HEK293 (cell line): ENCODE results near the gene RFTN1.

Source experiments
- CTCF ChIA-PET: fragments of 350-600 bp; formaldehyde crosslinking; extraction: SDS; loops from one replicate; lab custom pipeline; 2021; ENCODE audit warnings: antibody characterized with exemption; lab: Yijun Ruan, JAX
- POLR2A ChIA-PET: fragments of 300-600 bp; formaldehyde crosslinking; extraction: SDS; loops from one replicate; lab custom pipeline; 2020; ENCODE audit warnings: antibody characterized with exemption, inconsistent platforms; lab: Yijun Ruan, JAX
- H3K27ac ChIP-seq: fragments of 200-500 bp; sonication (Bioruptor generic); 2 replicates; pipeline ENCODE4 v1.5.1; 2014; ENCODE audit warnings: low read depth, low read length, control low read depth, inconsistent platforms; ENCODE audit errors: extremely low read depth
- H3K36me3 ChIP-seq, 2 experiments: fragments of 200-500 bp in 1 of 2; sonication (Bioruptor generic) in 1 of 2; 1 replicate in 1 of 2; 2 replicates in 1 of 2; pipeline ENCODE4 v1.5.1; 2014 to 2017; ENCODE audit warnings: inconsistent platforms in 2 of 2, low read length in 2 of 2; ENCODE audit not compliant: control insufficient read depth in 2 of 2, insufficient read depth in 1 of 2
- H3K4me1 ChIP-seq: fragments of 200-500 bp; sonication (Bioruptor generic); 2 replicates; pipeline ENCODE4 v1.5.1; 2014; ENCODE audit warnings: mild to moderate bottlenecking, low read length, inconsistent platforms; ENCODE audit not compliant: control insufficient read depth, insufficient read depth
- H3K4me3 ChIP-seq: 2 replicates; pipeline ENCODE4 v1.5.1; 2011; ENCODE audit warnings: low read depth, mild to moderate bottlenecking, control low read depth, low read length, moderate library complexity
- H3K9me3 ChIP-seq: fragments of 200-500 bp; sonication (Bioruptor generic); 2 replicates; pipeline ENCODE4 v1.5.1; 2014; ENCODE audit warnings: low read depth, low read length, inconsistent platforms; ENCODE audit not compliant: control insufficient read depth, insufficient read depth
- BCL6B ChIP-seq: fragments of 450-650 bp; formaldehyde crosslinking; IDR thresholded peaks from 2 replicates; pipeline ENCODE4 v1.5.1; 2017; ENCODE audit warnings: missing biosample characterization, missing genetic modification characterization
- FEZF1 ChIP-seq: fragments of 450-650 bp; formaldehyde crosslinking; IDR thresholded peaks from 2 replicates; pipeline ENCODE4 v1.5.1; 2016; ENCODE audit warnings: missing biosample characterization, missing genetic modification characterization
- INSM2 ChIP-seq: fragments of 450-650 bp; formaldehyde crosslinking; IDR thresholded peaks from 2 replicates; pipeline ENCODE4 v1.5.1; 2016; ENCODE audit warnings: missing biosample characterization, missing genetic modification characterization
- KLF10 ChIP-seq: fragments of 450-650 bp; IDR thresholded peaks from 2 replicates; pipeline ENCODE4 v1.5.1; 2018; ENCODE audit warnings: missing biosample characterization, mild to moderate bottlenecking, missing genetic modification characterization
- OSR2 ChIP-seq: fragments of 450-650 bp; formaldehyde crosslinking; IDR thresholded peaks from 2 replicates; pipeline ENCODE4 v1.5.1; 2016; ENCODE audit warnings: missing biosample characterization, missing genetic modification characterization
- PRDM2 ChIP-seq: fragments of 450-650 bp; formaldehyde crosslinking; IDR thresholded peaks from 2 replicates; pipeline ENCODE4 v1.5.1; 2016; ENCODE audit warnings: missing biosample characterization, missing genetic modification characterization, borderline replicate concordance
- YY1 ChIP-seq: fragments of 450-650 bp; formaldehyde crosslinking; IDR thresholded peaks from 2 replicates; pipeline ENCODE4 v1.5.1; 2018; ENCODE audit warnings: missing biosample characterization, missing genetic modification characterization
- ZBTB1 ChIP-seq: fragments of 450-650 bp; formaldehyde crosslinking; IDR thresholded peaks from 2 replicates; pipeline ENCODE4 v1.5.1; 2016; ENCODE audit warnings: missing biosample characterization, missing genetic modification characterization
- ZBTB20 ChIP-seq: fragments of 450-650 bp; formaldehyde crosslinking; IDR thresholded peaks from 2 replicates; pipeline ENCODE4 v1.5.1; 2016; ENCODE audit warnings: missing biosample characterization, missing genetic modification characterization
- ZBTB26 ChIP-seq: fragments of 450-650 bp; formaldehyde crosslinking; optimal IDR thresholded peaks from 2 replicates; pipeline ENCODE3; 2016; ENCODE audit warnings: missing biosample characterization, mild to moderate bottlenecking, missing genetic modification characterization
- ZFP37 ChIP-seq: fragments of 450-650 bp; formaldehyde crosslinking; IDR thresholded peaks from 2 replicates; pipeline ENCODE4 v1.5.1; 2016; ENCODE audit warnings: missing biosample characterization, missing genetic modification characterization
- ZNF140 ChIP-seq: fragments of 450-650 bp; formaldehyde crosslinking; IDR thresholded peaks from 2 replicates; pipeline ENCODE4 v1.5.1; 2016; ENCODE audit warnings: missing biosample characterization, missing genetic modification characterization
- ZNF157 ChIP-seq: fragments of 450-650 bp; formaldehyde crosslinking; IDR thresholded peaks from 2 replicates; pipeline ENCODE4 v1.5.1; 2016; ENCODE audit warnings: missing biosample characterization, missing genetic modification characterization
- ZNF174 ChIP-seq: fragments of 450-650 bp; formaldehyde crosslinking; IDR thresholded peaks from 2 replicates; pipeline ENCODE4 v1.5.0; 2017; ENCODE audit warnings: missing biosample characterization, mild to moderate bottlenecking, missing genetic modification characterization
- ZNF202 ChIP-seq: fragments of 450-650 bp; formaldehyde crosslinking; IDR thresholded peaks from 2 replicates; pipeline ENCODE4 v1.5.1; 2016; ENCODE audit warnings: missing biosample characterization, missing genetic modification characterization, borderline replicate concordance
- ZNF214 ChIP-seq: fragments of 450-650 bp; formaldehyde crosslinking; IDR thresholded peaks from 2 replicates; pipeline ENCODE4 v1.5.1; 2017; ENCODE audit warnings: missing biosample characterization, mild to moderate bottlenecking, missing genetic modification characterization, borderline replicate concordance
- ZNF239 ChIP-seq: fragments of 450-650 bp; formaldehyde crosslinking; IDR thresholded peaks from 2 replicates; pipeline ENCODE4 v1.5.1; 2016; ENCODE audit warnings: missing biosample characterization, missing genetic modification characterization
- ZNF248 ChIP-seq: fragments of 450-650 bp; formaldehyde crosslinking; IDR thresholded peaks from 2 replicates; pipeline ENCODE4 v1.5.1; 2017; ENCODE audit warnings: missing biosample characterization, missing genetic modification characterization
- ZNF404 ChIP-seq: fragments of 450-650 bp; formaldehyde crosslinking; IDR thresholded peaks from 2 replicates; pipeline ENCODE4 v1.5.1; 2017; ENCODE audit warnings: missing biosample characterization, missing genetic modification characterization
- ZNF473 ChIP-seq: fragments of 450-650 bp; formaldehyde crosslinking; IDR thresholded peaks from 2 replicates; pipeline ENCODE4 v1.5.1; 2017; ENCODE audit warnings: missing biosample characterization, missing genetic modification characterization
- ZNF521 ChIP-seq: fragments of 450-650 bp; formaldehyde crosslinking; IDR thresholded peaks from 2 replicates; pipeline ENCODE4 v1.5.1; 2017; ENCODE audit warnings: missing biosample characterization, mild to moderate bottlenecking, missing genetic modification characterization
- ZNF558 ChIP-seq: fragments of 450-650 bp; formaldehyde crosslinking; IDR thresholded peaks from 2 replicates; pipeline ENCODE4 v1.5.1; 2016; ENCODE audit warnings: missing biosample characterization, missing genetic modification characterization
- ZNF560 ChIP-seq: fragments of 450-650 bp; formaldehyde crosslinking; IDR thresholded peaks from 2 replicates; pipeline ENCODE4 v1.5.1; 2017; ENCODE audit warnings: missing biosample characterization, missing genetic modification characterization, borderline replicate concordance
- ZNF654 ChIP-seq: fragments of 450-650 bp; formaldehyde crosslinking; IDR thresholded peaks from 2 replicates; pipeline ENCODE4 v1.5.1; 2016; ENCODE audit warnings: low read depth, missing biosample characterization, missing genetic modification characterization
- ZNF658 ChIP-seq: fragments of 450-650 bp; formaldehyde crosslinking; IDR thresholded peaks from 2 replicates; pipeline ENCODE4; 2016; ENCODE audit warnings: missing biosample characterization, missing genetic modification characterization
- ZNF670 ChIP-seq: fragments of 450-650 bp; formaldehyde crosslinking; IDR thresholded peaks from 2 replicates; pipeline ENCODE4 v1.5.1; 2016; ENCODE audit warnings: missing biosample characterization, missing genetic modification characterization, low read depth
- ZNF701 ChIP-seq: fragments of 450-650 bp; formaldehyde crosslinking; IDR thresholded peaks from 2 replicates; pipeline ENCODE4 v1.5.1; 2016; ENCODE audit warnings: missing biosample characterization, missing genetic modification characterization
- ZNF791 ChIP-seq: fragments of 450-650 bp; formaldehyde crosslinking; IDR thresholded peaks from 2 replicates; pipeline ENCODE4 v1.5.1; 2016; ENCODE audit warnings: missing biosample characterization, missing genetic modification characterization
- ZXDB ChIP-seq: fragments of 450-650 bp; formaldehyde crosslinking; IDR thresholded peaks from 2 replicates; pipeline ENCODE4 v1.5.1; 2016; ENCODE audit warnings: missing biosample characterization, missing genetic modification characterization

Gene RFTN1

GRCh38 chr3:16404349-16404895 is 109.1 kb downstream of the RFTN1 start:
- Histone ChIP-seq H3K4me1 (peaks cover 3% of the 10 kb centered on the region), H3K4me3 (no peak overlapping the region), H3K9me3 (no peaks in the 10 kb centered on the region), H3K36me3 (no peaks in the 10 kb centered on the region), H3K27ac (no peak overlapping the region)
- no peak for TF ChIP-seq ZNF670 (tag by site-specific recombination)
- TF ChIP-seq OSR2 (tag by site-specific recombination) = no peak
- TF ChIP-seq ZNF140 (tag by site-specific recombination) = no peak
- no peak for TF ChIP-seq ZNF214
- no peak for TF ChIP-seq ZNF157 (tag by site-specific recombination)
- TF ChIP-seq ZNF239 (tag by site-specific recombination) = no peak
- no peak for TF ChIP-seq YY1 (tag by site-specific recombination)
- no peak for TF ChIP-seq ZNF558 (tag by site-specific recombination)
- TF ChIP-seq ZNF658 (tag by site-specific recombination) = no peak
- TF ChIP-seq ZNF248 = no peak
- TF ChIP-seq ZXDB (tag by site-specific recombination) = no peak
- TF ChIP-seq INSM2 (tag by site-specific recombination) = no peak
- no peak for TF ChIP-seq ZNF701 (tag by site-specific recombination)
- no peak for TF ChIP-seq ZBTB26 (tag by site-specific recombination)
- TF ChIP-seq ZNF202 (tag by site-specific recombination) = no peak
- no peak for TF ChIP-seq ZNF654 (tag by site-specific recombination)
- no peak for TF ChIP-seq ZBTB20
- TF ChIP-seq ZFP37 (tag by site-specific recombination) = no peak
- TF ChIP-seq BCL6B (tag by site-specific recombination) = no peak
- TF ChIP-seq ZNF560 (tag by site-specific recombination) = no peak
- CTCF ChIA-PET = no interaction called here
- POLR2A ChIA-PET = no interaction called here

- Histone ChIP-seq H3K4me1 (peaks cover 6% of the 10 kb centered on the region), H3K4me3 (no peak overlapping the region), H3K36me3 (no peaks in the 10 kb centered on the region), H3K27ac (no peak overlapping the region), H3K9me3 (no peaks in the 10 kb centered on the region)
- CTCF ChIA-PET = no interaction called here
- POLR2A ChIA-PET = no interaction called here
- TF ChIP-seq ZNF404 = no peak
- TF ChIP-seq ZNF521 (tag by site-specific recombination) = no peak
- TF ChIP-seq ZNF791 (tag by site-specific recombination) = no peak
- no peak for TF ChIP-seq FEZF1
- TF ChIP-seq KLF10 (tag by site-specific recombination) = no peak
- no peak for TF ChIP-seq PRDM2
- no peak for TF ChIP-seq ZBTB1
- no peak for TF ChIP-seq ZNF473 (tag by site-specific recombination)
- no peak for TF ChIP-seq ZNF174 (tag by site-specific recombination)
These were observed 111.0 kb downstream of the RFTN1 start for GRCh38 chr3:16402451-16402850.
